Endothelial cell of umbilical vein (primary cell): ENCODE data around the gene IRF2BP1. TPM values are rescaled to one million over a fixed set of nuclear protein-coding genes. Genes with fewer than 3 reads are reported as not detected.

Experiments used
- BruUV-seq: library from RNA; stranded (reverse); fragments of 400-500 nt; replicated peaks from 2 replicates; lab custom pipeline; 2021; lab: Mats Ljungman, UMichigan
- CTCF ChIA-PET: fragments of 300-600, 350-600 bp; sonication (Branson Sonifier 250); formaldehyde crosslinking; loops from one replicate; lab custom pipeline; 2021; ENCODE audit warnings: antibody characterized with exemption, inconsistent platforms; lab: Charles Lee
- POLR2A ChIA-PET: fragments of 300-600, 350-600 bp; sonication (Branson Sonifier 250); formaldehyde crosslinking; loops from one replicate; lab custom pipeline; 2021; ENCODE audit warnings: antibody characterized with exemption, inconsistent platforms; lab: Charles Lee
- DNase-seq: peaks from one replicate; pipeline ENCODE4 v3.0.0-alpha.2; 2011; ENCODE audit warnings: low read depth, low spot score
- FAIRE-seq: peaks from 2 replicates; lab custom pipeline; 2011; peaks lifted over from hg19 to GRCh38; lab: Jason Lieb, UNC
- H2AFZ ChIP-seq: 2 replicates; pipeline ENCODE4 v1.6.0; 2012; ENCODE audit warnings: low read depth, low read length, control low read depth, inconsistent platforms
- H3K27ac ChIP-seq: 2 replicates; pipeline ENCODE4 v1.5.1; 2011; ENCODE audit warnings: low read depth, mild to moderate bottlenecking, control low read depth, low read length, moderate library complexity; ENCODE audit not compliant: insufficient read depth
- H3K27me3 ChIP-seq, 2 experiments: 2 replicates each; pipeline versions ENCODE4 v1.6.0 to v1.6.1; 2011; ENCODE audit warnings: low read length in 2 of 2, mixed read lengths in 1 of 2; ENCODE audit not compliant: control insufficient read depth in 2 of 2, insufficient read depth in 2 of 2
- H3K36me3 ChIP-seq, 2 experiments: 2 replicates in 1 of 2; 3 replicates in 1 of 2; pipeline ENCODE4 v1.5.1; 2011; ENCODE audit warnings: low read length in 2 of 2, mild to moderate bottlenecking in 1 of 2, moderate library complexity in 1 of 2; ENCODE audit not compliant: control insufficient read depth in 2 of 2, insufficient read depth in 2 of 2; ENCODE audit errors: extremely low read depth in 1 of 2
- H3K4me1 ChIP-seq: 3 replicates; pipeline ENCODE4 v1.5.1; 2011; ENCODE audit warnings: mild to moderate bottlenecking, low read length; ENCODE audit not compliant: control insufficient read depth, insufficient read depth; ENCODE audit errors: extremely low read depth
- H3K4me2 ChIP-seq: 2 replicates; pipeline ENCODE4 v1.6.1; 2011; ENCODE audit warnings: low read length, control low read depth, mixed read lengths; ENCODE audit not compliant: insufficient read depth
- H3K4me3 ChIP-seq, 3 experiments: fragments of 200-600 bp in 1 of 3; sonication (generic), shearing (Covaris generic) in 1 of 3; replicated peaks in 1 of 3; 2 replicates each; pipeline ENCODE4 v1.5.1; 2011 to 2016; ENCODE audit warnings: control low read depth in 3 of 3, low read length in 3 of 3, mild to moderate bottlenecking in 2 of 3, inconsistent platforms in 1 of 3, low read depth in 1 of 3, moderate library complexity in 1 of 3; ENCODE audit not compliant: insufficient read depth in 1 of 3
- H3K79me2 ChIP-seq: 2 replicates; pipeline ENCODE4 v1.6.0; 2012; ENCODE audit warnings: low read length, inconsistent platforms; ENCODE audit not compliant: control insufficient read depth, insufficient read depth
- H3K9ac ChIP-seq: replicated peaks from 2 replicates; pipeline ENCODE3; 2011; ENCODE audit warnings: low read length, control low read depth; ENCODE audit not compliant: insufficient read depth; ENCODE audit errors: extremely low read depth
- H3K9me1 ChIP-seq: replicated peaks from 3 replicates; pipeline ENCODE4 v1.6.0; 2011; ENCODE audit warnings: mild to moderate bottlenecking, low read length; ENCODE audit not compliant: control insufficient read depth, insufficient read depth; ENCODE audit errors: extremely low read depth
- H3K9me3 ChIP-seq: replicated peaks from 2 replicates; pipeline ENCODE4 v1.5.1; 2012; ENCODE audit warnings: low read length, inconsistent platforms; ENCODE audit not compliant: control insufficient read depth, insufficient read depth
- H4K20me1 ChIP-seq: replicated peaks from 2 replicates; pipeline ENCODE3; 2011; ENCODE audit warnings: mild to moderate bottlenecking, low read length; ENCODE audit not compliant: control insufficient read depth, insufficient read depth; ENCODE audit errors: extremely low read depth
- EZH2 ChIP-seq: IDR thresholded peaks from 2 replicates; pipeline ENCODE4 v1.6.1; 2012; ENCODE audit warnings: borderline replicate concordance, low read depth, mild to moderate bottlenecking, moderate library complexity, low read length, inconsistent platforms; ENCODE audit not compliant: severe bottlenecking
- FOS ChIP-seq: IDR thresholded peaks from 2 replicates; pipeline ENCODE4 v1.6.1; 2011; ENCODE audit warnings: mild to moderate bottlenecking, low read length, moderate library complexity, borderline replicate concordance; ENCODE audit not compliant: insufficient read depth
- GATA2 ChIP-seq: IDR thresholded peaks from 2 replicates; pipeline ENCODE4 v1.7.0; 2011; ENCODE audit warnings: low read depth, mild to moderate bottlenecking, moderate library complexity, mixed read lengths, low read length; ENCODE audit not compliant: insufficient read length, insufficient read depth
- JUN ChIP-seq: IDR thresholded peaks from 2 replicates; pipeline ENCODE4 v1.6.1; 2011; ENCODE audit warnings: borderline replicate concordance, low read depth; ENCODE audit not compliant: insufficient read length, insufficient read depth
- MYC ChIP-seq: IDR thresholded peaks from one replicate; pipeline ENCODE4 v1.6.1; 2011; ENCODE audit warnings: mild to moderate bottlenecking, low read depth, low read length
- POLR2A ChIP-seq: IDR thresholded peaks from 2 replicates; pipeline ENCODE4 v1.6.1; 2012; ENCODE audit warnings: low read depth, mild to moderate bottlenecking, control low read depth, low read length
- POLR2AphosphoS5 ChIP-seq: IDR thresholded peaks from 2 replicates; pipeline ENCODE4 v1.6.1; 2012; ENCODE audit warnings: low read depth, mild to moderate bottlenecking, control low read depth, low read length, moderate library complexity; ENCODE audit not compliant: insufficient read depth
- dilution Hi-C: fragments of 300-500 bp; cut with MboI; formaldehyde crosslinking; loops from one replicate; pipeline ENCODE4 v1.15.0; 2019; ENCODE audit warnings: low sequenced_read_pairs; ENCODE audit not compliant: extremely low pct_ligation_motif_present
- intact Hi-C: fragments of 100-400 bp; cut with micrococcal nuclease; formaldehyde crosslinking; loops from one replicate; pipeline ENCODE4 v1.10.0; 2022
- polyA plus RNA-seq, 4 experiments: library from polyadenylated mRNA; depleted of rRNA in 3 of 4; stranded (reverse) in 3 of 4; unstranded in 1 of 4; fragments of >200 nt; gene quantifications; 2 replicates each; pipeline versions ENCODE4 v1.2.1 to v1.2.3, GENCODE V29; 2011 to 2012; ENCODE audit warnings: missing spikeins in 1 of 4
- total RNA-seq: library from RNA; stranded (reverse); gene quantifications from 2 replicates; pipeline ENCODE4 v1.2.3, GENCODE V29; 2021
- TF ChIP-seq, protein P1 (sequence below), 2 donors: IDR thresholded peaks; 1 replicate in 1 of 2; 2 replicates in 1 of 2; pipeline ENCODE4 v1.5.1; 2011; ENCODE audit warnings: low read length in 2 of 2, mild to moderate bottlenecking in 2 of 2, moderate library complexity in 2 of 2, control low read depth in 1 of 2, inconsistent platforms in 1 of 2, low read depth in 1 of 2; ENCODE audit not compliant: insufficient read depth in 1 of 2; ENCODE audit errors: extremely low read depth in 1 of 2
- TF ChIP-seq, protein P2 (sequence below): IDR thresholded peaks from 2 replicates; pipeline ENCODE4 v1.6.1; 2011; ENCODE audit not compliant: insufficient read depth, insufficient read length

The IRF2BP1 gene
- total and polyA plus RNA-seq, 2 donors (not counting 3 experiments of a cell fraction or from before 2014, with no cell fraction given): 12.3 to 17.5 TPM

DNA sequence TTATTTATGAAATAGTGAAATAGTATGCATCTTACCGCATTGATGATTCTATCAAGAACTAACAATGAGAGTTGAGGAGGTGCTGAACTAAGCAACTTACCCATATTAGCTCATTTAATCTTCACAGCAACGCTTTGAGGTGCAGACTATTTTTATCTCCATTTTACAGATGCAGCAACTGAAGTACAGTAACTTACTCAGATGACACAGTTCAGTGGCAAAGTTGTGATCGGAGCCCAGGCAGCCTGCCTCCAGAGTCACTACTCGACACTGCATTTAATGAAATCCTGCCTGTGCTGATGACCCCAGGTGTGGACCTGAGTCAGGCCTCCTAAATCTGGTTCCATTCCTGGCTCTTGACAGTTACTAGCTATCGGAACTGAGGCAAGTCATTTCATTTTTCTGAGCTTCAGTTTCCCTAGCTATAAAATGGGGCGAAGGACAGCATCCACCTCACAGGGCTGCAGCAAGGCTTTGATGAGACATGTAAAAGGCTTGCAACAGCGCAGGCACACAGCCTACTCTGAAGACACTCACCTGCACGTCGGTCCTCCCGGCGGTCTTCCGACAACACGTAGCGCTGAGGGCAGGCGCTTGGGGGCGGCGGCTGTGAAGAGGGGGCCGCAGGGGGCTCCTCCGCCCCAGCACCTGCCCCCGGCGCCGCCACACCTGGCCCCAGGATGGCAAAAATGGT is 14.9 kb upstream of the IRF2BP1 start:
- no peak for FAIRE-seq
- H3K27ac ChIP-seq: no peak overlapping the region
- H4K20me1 ChIP-seq: no peaks in the 10 kb centered on the region
- H2AFZ ChIP-seq: no peak overlapping the region
- peaks cover 7% of the 10 kb centered on the region for H3K4me1 ChIP-seq
- no peaks in the 10 kb centered on the region for H3K27me3 ChIP-seq
- H3K79me2 ChIP-seq: no peaks in the 10 kb centered on the region
- ChIA-PET POLR2A (interaction anchor here (1.0 kb wide), 1 partner anchor 15 kb away, joined by 3 read pairs; the partner anchor contains the start of gene IRF2BP1), CTCF (interaction anchor here (1.0 to 1.8 kb wide), 6 partner anchors 8 to 116 kb away, joined by 3 to 4 read pairs (median 4); partner anchors contain the start of gene CCDC61)
- BruUV-seq: no TSS peak
- H3K9me1 ChIP-seq: no peaks in the 10 kb centered on the region
- DNase-seq: no peak
- intact Hi-C loops (no loop called here), dilution Hi-C loops (no loop called here)
- peak overlapping the region in 2 of 3 experiments; percentile 38 to 55 for H3K4me3 ChIP-seq
- peaks cover 0 to 4% of the 10 kb centered on the region in 2 experiments for H3K36me3 ChIP-seq
- H3K4me2 ChIP-seq: peak overlapping the region; percentile 20
- H3K9me3 ChIP-seq: no peaks in the 10 kb centered on the region
- H3K9ac ChIP-seq: no peak overlapping the region
- no peak for TF ChIP-seq FOS
- TF ChIP-seq, protein P1, sequence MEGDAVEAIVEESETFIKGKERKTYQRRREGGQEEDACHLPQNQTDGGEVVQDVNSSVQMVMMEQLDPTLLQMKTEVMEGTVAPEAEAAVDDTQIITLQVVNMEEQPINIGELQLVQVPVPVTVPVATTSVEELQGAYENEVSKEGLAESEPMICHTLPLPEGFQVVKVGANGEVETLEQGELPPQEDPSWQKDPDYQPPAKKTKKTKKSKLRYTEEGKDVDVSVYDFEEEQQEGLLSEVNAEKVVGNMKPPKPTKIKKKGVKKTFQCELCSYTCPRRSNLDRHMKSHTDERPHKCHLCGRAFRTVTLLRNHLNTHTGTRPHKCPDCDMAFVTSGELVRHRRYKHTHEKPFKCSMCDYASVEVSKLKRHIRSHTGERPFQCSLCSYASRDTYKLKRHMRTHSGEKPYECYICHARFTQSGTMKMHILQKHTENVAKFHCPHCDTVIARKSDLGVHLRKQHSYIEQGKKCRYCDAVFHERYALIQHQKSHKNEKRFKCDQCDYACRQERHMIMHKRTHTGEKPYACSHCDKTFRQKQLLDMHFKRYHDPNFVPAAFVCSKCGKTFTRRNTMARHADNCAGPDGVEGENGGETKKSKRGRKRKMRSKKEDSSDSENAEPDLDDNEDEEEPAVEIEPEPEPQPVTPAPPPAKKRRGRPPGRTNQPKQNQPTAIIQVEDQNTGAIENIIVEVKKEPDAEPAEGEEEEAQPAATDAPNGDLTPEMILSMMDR (IDR thresholded peaks at IDR 0.05; ENCODE audit: extremely low read depth in 1 of 2, insufficient read depth in 1 of 2, low read depth in 1 of 2, low read length in 2 of 2): no peak
- no peak for TF ChIP-seq GATA2
- no peak for TF ChIP-seq JUN
- no peak for TF ChIP-seq MYC
- TF ChIP-seq POLR2AphosphoS5: no peak
- TF ChIP-seq POLR2A: no peak
- TF ChIP-seq, protein P2, sequence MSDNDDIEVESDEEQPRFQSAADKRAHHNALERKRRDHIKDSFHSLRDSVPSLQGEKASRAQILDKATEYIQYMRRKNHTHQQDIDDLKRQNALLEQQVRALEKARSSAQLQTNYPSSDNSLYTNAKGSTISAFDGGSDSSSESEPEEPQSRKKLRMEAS: no peak
- TF ChIP-seq EZH2: no peak
